SK-N-SH treated with all-trans-retinoic acid at 6 μM for 48 hours (cell line): ENCODE measurements around the gene NPFF.

Source experiments
- ATAC-seq: fragments of 200-7000 bp; cut with Tn5 transposase; 3 replicates; pipeline ENCODE4 v1.9.1; 2020; ENCODE audit warnings: mild to moderate bottlenecking, moderate library complexity
- ARNTL ChIP-seq: fragments of 450-650 bp; formaldehyde crosslinking; IDR thresholded peaks from 2 replicates; pipeline ENCODE4 v1.5.0; 2020; ENCODE audit warnings: low read depth, mild to moderate bottlenecking, moderate library complexity, borderline replicate concordance
- BACH2 ChIP-seq: fragments of 250-450 bp; sonication (Bioruptor Pico); IDR thresholded peaks from 2 replicates; pipeline ENCODE4 v1.9.0; 2021; ENCODE audit warnings: mild to moderate bottlenecking, borderline replicate concordance
- CREB5 ChIP-seq: fragments of 250-450 bp; sonication (Bioruptor Pico); IDR thresholded peaks from 2 replicates; pipeline ENCODE4 v1.5.1; 2020; ENCODE audit warnings: low read depth, mild to moderate bottlenecking, moderate library complexity
- CSDC2 ChIP-seq: fragments of 250-450 bp; sonication (Bioruptor Pico); IDR thresholded peaks from 2 replicates; pipeline ENCODE4 v1.5.0; 2020; ENCODE audit warnings: mild to moderate bottlenecking, moderate library complexity
- CSRNP3 ChIP-seq: fragments of 250-450 bp; sonication (Bioruptor Pico); IDR thresholded peaks from 2 replicates; pipeline ENCODE4 v1.5.1; 2021; ENCODE audit warnings: mild to moderate bottlenecking, moderate library complexity
- GLIS3 ChIP-seq: fragments of 250-450 bp; sonication (Bioruptor Pico); IDR thresholded peaks from 2 replicates; pipeline ENCODE4 v1.5.0; 2020; ENCODE audit warnings: mild to moderate bottlenecking, moderate library complexity
- ISL1 ChIP-seq: fragments of 250-450 bp; sonication (Bioruptor Pico); IDR thresholded peaks from 2 replicates; pipeline ENCODE4 v2.1.2; 2022; ENCODE audit warnings: mild to moderate bottlenecking, moderate library complexity
- PATZ1 ChIP-seq: fragments of 250-450 bp; sonication (Bioruptor Pico); IDR thresholded peaks from 2 replicates; pipeline ENCODE4 v1.8.0; 2020; ENCODE audit warnings: mild to moderate bottlenecking, moderate library complexity, borderline replicate concordance
- POU6F1 ChIP-seq: fragments of 250-450 bp; sonication (Bioruptor Pico); IDR thresholded peaks from 2 replicates; pipeline ENCODE4 v1.8.0; 2021; ENCODE audit warnings: low read depth, mild to moderate bottlenecking, moderate library complexity, borderline replicate concordance
- PPARA ChIP-seq: fragments of 250-450 bp; sonication (Bioruptor Pico); IDR thresholded peaks from 2 replicates; pipeline ENCODE4 v1.5.0; 2020; ENCODE audit warnings: mild to moderate bottlenecking, borderline replicate concordance
- RARB ChIP-seq: fragments of 250-450 bp; sonication (Bioruptor Pico); IDR thresholded peaks from 2 replicates; pipeline ENCODE4 v1.8.0; 2021; ENCODE audit warnings: mild to moderate bottlenecking, moderate library complexity
- SNAI2 ChIP-seq: fragments of 250-450 bp; sonication (Bioruptor Pico); IDR thresholded peaks from 2 replicates; pipeline ENCODE4 v1.5.0; 2020; ENCODE audit warnings: mild to moderate bottlenecking, moderate library complexity
- TOX ChIP-seq: fragments of 250-450 bp; sonication (Bioruptor Pico); IDR thresholded peaks from 2 replicates; pipeline ENCODE4 v1.8.0; 2021; ENCODE audit warnings: mild to moderate bottlenecking, moderate library complexity, borderline replicate concordance
- TSHZ2 ChIP-seq: fragments of 250-450 bp; sonication (Bioruptor Pico); IDR thresholded peaks from 2 replicates; pipeline ENCODE4 v1.5.0; 2020; ENCODE audit warnings: mild to moderate bottlenecking, moderate library complexity
- ZFP30 ChIP-seq: fragments of 450-650 bp; formaldehyde crosslinking; IDR thresholded peaks from 2 replicates; pipeline ENCODE4 v1.5.0; 2022; ENCODE audit warnings: mild to moderate bottlenecking, moderate library complexity
- ZNF565 ChIP-seq: fragments of 450-650 bp; formaldehyde crosslinking; conservative IDR thresholded peaks from 2 replicates; pipeline ENCODE4 v1.5.0; 2020; ENCODE audit warnings: low read depth, mild to moderate bottlenecking, moderate library complexity
- ZNF70 ChIP-seq: fragments of 450-650 bp; formaldehyde crosslinking; IDR thresholded peaks from 2 replicates; pipeline ENCODE4 v1.5.0; 2020; ENCODE audit warnings: mild to moderate bottlenecking, moderate library complexity
- ZNF8 ChIP-seq: fragments of 450-650 bp; formaldehyde crosslinking; IDR thresholded peaks from 2 replicates; pipeline ENCODE4 v1.5.0; 2020; ENCODE audit warnings: mild to moderate bottlenecking, moderate library complexity

The NPFF gene

GRCh38 chr12:53530920-53531319, 23.6 kb upstream of the NPFF start (continued):
- no peak for TF ChIP-seq CREB5 (CRISPR knock-in tag)

- TF ChIP-seq ARNTL (CRISPR knock-in tag) = no peak
- no peak for TF ChIP-seq ZNF565 (CRISPR knock-in tag)
- no peak for TF ChIP-seq PPARA (CRISPR knock-in tag)
- TF ChIP-seq ZNF8 (CRISPR knock-in tag) = no peak
- ATAC-seq = no peak
Measured at GRCh38 chr12:53530061-53530460, 22.8 kb upstream of the NPFF start.

- TF ChIP-seq ZNF70 (CRISPR knock-in tag) = no peak
- no peak for TF ChIP-seq GLIS3 (CRISPR knock-in tag)
- TF ChIP-seq TOX = no peak
- TF ChIP-seq BACH2 (CRISPR knock-in tag) = no peak
- no peak for TF ChIP-seq CSDC2 (CRISPR knock-in tag)
- no peak for TF ChIP-seq CREB5 (CRISPR knock-in tag)
- no peak for TF ChIP-seq ARNTL (CRISPR knock-in tag)
- TF ChIP-seq PPARA (CRISPR knock-in tag) = no peak
- TF ChIP-seq SNAI2 (CRISPR knock-in tag) = no peak
- ATAC-seq = no peak
Measured at GRCh38 chr12:53524476-53524875, 17.2 kb upstream of the NPFF start.

GRCh38 chr12:53523131-53523530, 15.8 kb upstream of the NPFF start:
- no peak for ATAC-seq

More at GRCh38 chr12:53523131-53523530, 15.8 kb upstream of the NPFF start:
- TF ChIP-seq ZFP30 (no peak), ZNF70 (CRISPR knock-in tag) (no peak), TSHZ2 (no peak), BACH2 (CRISPR knock-in tag) (no peak), ISL1 (CRISPR knock-in tag) (no peak), POU6F1 (CRISPR knock-in tag) (no peak), CSRNP3 (CRISPR knock-in tag) (no peak), PATZ1 (CRISPR knock-in tag) (no peak), RARB (no peak)
